Measurements from ENCODE around the gene SAP30L. TPM values are rescaled to one million over a fixed set of nuclear protein-coding genes. Genes with fewer than 3 reads are reported as not detected.

SAP30L gene
- total and polyA plus RNA-seq, 4 donors, result 18.2 to 35.4 (median 30.0) TPM

DNA sequence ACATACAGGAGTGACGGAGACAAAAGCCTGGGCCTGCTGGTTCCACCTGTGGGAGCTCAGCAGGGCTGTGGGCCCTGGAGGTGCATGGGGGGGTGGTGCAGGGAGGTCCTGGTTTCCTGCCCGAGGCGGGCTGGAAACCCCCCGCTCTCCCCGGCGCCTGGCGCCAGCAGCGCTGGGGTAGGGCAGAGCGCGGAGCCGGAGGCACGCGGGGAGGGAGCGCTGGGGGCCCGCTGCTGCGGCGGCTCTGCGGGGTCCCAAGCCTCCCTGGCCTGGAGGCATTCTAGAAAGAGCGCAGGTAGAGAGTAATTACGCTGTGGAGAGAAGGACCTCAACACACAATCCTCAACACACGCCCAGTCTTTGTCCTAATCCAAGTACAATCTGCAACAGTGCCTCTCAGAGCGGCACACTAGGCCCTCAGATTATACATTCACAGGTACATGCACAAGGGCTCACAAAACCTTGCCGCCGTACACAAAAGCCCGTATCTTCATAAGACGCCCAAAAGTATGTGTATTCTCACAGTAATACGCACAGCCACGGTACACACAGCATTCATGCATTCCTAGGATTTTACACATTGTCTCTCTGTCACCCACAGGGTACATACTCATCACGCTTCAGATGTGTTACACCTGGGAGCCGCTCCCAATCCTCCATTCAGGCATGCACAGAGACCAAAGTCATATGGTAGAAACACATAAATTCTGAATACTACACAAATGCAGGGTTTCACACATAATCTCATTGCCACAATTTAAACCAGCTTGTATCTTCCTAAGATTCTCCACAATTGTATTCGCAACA lies 34.4 kb downstream of the SAP30L start:
- DNase-seq (no peak), ATAC-seq (ENCODE audit: insufficient read depth, low FRiP score) (no peak)
- Histone ChIP-seq H3K9me3 (ENCODE audit: control insufficient read depth in 4 of 4, insufficient read depth in 3 of 4, low read length in 3 of 4) (peaks cover 0 to 12% (median 0%) of the 10 kb centered on the region in 4 donors), H3K4me3 (no peak overlapping the region), H3K9ac (ENCODE audit: insufficient read depth in 1 of 2, low read length in 2 of 2) (no peak overlapping the region), H3K36me3 (ENCODE audit: control insufficient read depth in 4 of 4, insufficient read depth in 4 of 4, low read length in 4 of 4) (no peaks in the 10 kb centered on the region), H3K27me3 (ENCODE audit: control insufficient read depth in 3 of 3, insufficient read depth in 3 of 3, low read length in 2 of 3) (peaks cover 8 to 96% (median 95%) of the 10 kb centered on the region in 3 donors), H3K27ac (ENCODE audit: low read depth in 1 of 2, low read length in 1 of 2) (no peak overlapping the region), H3K4me1 (ENCODE audit: control insufficient read depth in 5 of 5, insufficient read depth in 5 of 5, low read length in 5 of 5) (peaks cover 0 to 37% (median 2%) of the 10 kb centered on the region in 5 donors)
- TF ChIP-seq CTCF (IDR thresholded peaks at IDR 0.05; ENCODE audit: control extremely low read depth, extremely low read depth), result no peak
- WGBS, 2 donors, result 5 to 7% methylated on average over 31 of the region's 31 CpGs

GRCh38 chr5:154480847-154481246 lies 35.0 kb downstream of the SAP30L start:
- Histone ChIP-seq H3K4me1 (ENCODE audit: control insufficient read depth in 5 of 5, insufficient read depth in 5 of 5, low read length in 5 of 5) (peaks cover 0 to 33% (median 2%) of the 10 kb centered on the region in 5 donors), H3K27me3 (ENCODE audit: control insufficient read depth in 3 of 3, insufficient read depth in 3 of 3, low read length in 2 of 3) (peaks cover 8 to 96% (median 95%) of the 10 kb centered on the region in 3 donors), H3K9ac (ENCODE audit: insufficient read depth in 1 of 2, low read length in 2 of 2) (no peak overlapping the region), H3K4me3 (no peak overlapping the region), H3K36me3 (ENCODE audit: control insufficient read depth in 4 of 4, insufficient read depth in 4 of 4, low read length in 4 of 4) (no peaks in the 10 kb centered on the region), H3K27ac (ENCODE audit: low read depth in 1 of 2, low read length in 1 of 2) (no peak overlapping the region), H3K9me3 (ENCODE audit: control insufficient read depth in 4 of 4, insufficient read depth in 3 of 4, low read length in 3 of 4) (peaks cover 0 to 11% (median 0%) of the 10 kb centered on the region in 4 donors)
- ATAC-seq (ENCODE audit: insufficient read depth, low FRiP score), result no peak
- no peak for TF ChIP-seq CTCF (IDR thresholded peaks at IDR 0.05; ENCODE audit: control extremely low read depth, extremely low read depth)
- whole genome bisulfite sequencing, 2 donors, result 17 to 19% methylated on average over 3 of the region's 3 CpGs
- no peak for DNase-seq

GRCh38 chr5:154481584-154482381 lies 36.0 kb downstream of the SAP30L start:
- H3K4me3 ChIP-seq, result no peak overlapping the region
- peaks cover 0 to 11% (median 0%) of the 10 kb centered on the region in 4 donors for H3K9me3 ChIP-seq (ENCODE audit: control insufficient read depth in 4 of 4, insufficient read depth in 3 of 4, low read length in 3 of 4)
- peaks cover 8 to 96% (median 95%) of the 10 kb centered on the region in 3 donors for H3K27me3 ChIP-seq (ENCODE audit: control insufficient read depth in 3 of 3, insufficient read depth in 3 of 3, low read length in 2 of 3)
- no peaks in the 10 kb centered on the region for H3K36me3 ChIP-seq (ENCODE audit: control insufficient read depth in 4 of 4, insufficient read depth in 4 of 4, low read length in 4 of 4)
- ATAC-seq (ENCODE audit: insufficient read depth, low FRiP score) (no peak), DNase-seq (no peak)
- 12 to 13% methylated on average over 11 of the region's 11 CpGs for WGBS, 2 donors
- no peak overlapping the region for H3K9ac ChIP-seq (ENCODE audit: insufficient read depth in 1 of 2, low read length in 2 of 2)
- no peak for TF ChIP-seq CTCF (IDR thresholded peaks at IDR 0.05; ENCODE audit: control extremely low read depth, extremely low read depth)
- H3K27ac ChIP-seq (ENCODE audit: low read depth in 1 of 2, low read length in 1 of 2), result no peak overlapping the region
- peaks cover 0 to 33% (median 2%) of the 10 kb centered on the region in 5 donors for H3K4me1 ChIP-seq (ENCODE audit: control insufficient read depth in 5 of 5, insufficient read depth in 5 of 5, low read length in 5 of 5)
